ENCODE measurements around the gene ERBB4.

The ERBB4 gene

DNA sequence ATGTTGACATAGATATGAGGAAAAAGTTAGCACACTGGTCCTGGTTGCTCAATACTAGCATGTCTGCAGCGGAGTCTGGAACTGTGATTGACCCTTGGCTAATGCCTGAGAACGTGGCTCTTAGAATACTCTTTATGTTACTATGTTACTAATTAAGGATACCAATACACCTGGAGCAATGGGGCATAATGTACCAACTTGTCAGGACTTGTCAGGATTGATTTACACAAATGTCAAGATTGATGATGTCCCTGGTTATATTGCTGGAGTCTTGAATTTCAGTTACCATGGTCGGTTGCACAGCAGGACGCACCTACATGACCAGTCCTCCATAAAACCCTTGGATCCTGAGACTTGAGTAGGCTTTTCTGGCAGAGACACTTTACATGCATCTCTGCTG is 1171.3 kb downstream of the ERBB4 start:
- Mint-ChIP-seq H3K4me3 (no peak overlapping the region), H3K27me3 (no peaks in the 10 kb centered on the region), H3K36me3 (ENCODE audit: low read depth) (no peaks in the 10 kb centered on the region), H3K27ac (no peak overlapping the region), H3K4me1 (ENCODE audit: low read depth) (no peaks in the 10 kb centered on the region), H3K9me3 (no peaks in the 10 kb centered on the region)
- no peak for DNase-seq

- Mint-ChIP-seq H3K27me3 (no peaks in the 10 kb centered on the region), H3K4me3 (no peak overlapping the region), H3K36me3 (ENCODE audit: low read depth) (no peaks in the 10 kb centered on the region), H3K4me1 (ENCODE audit: low read depth) (no peaks in the 10 kb centered on the region), H3K9me3 (no peaks in the 10 kb centered on the region), H3K27ac (no peak overlapping the region)
- DNase-seq, result no peak
Observed at GRCh38 chr2:211364911-211365310, 1173.7 kb downstream of the ERBB4 start.

DNA sequence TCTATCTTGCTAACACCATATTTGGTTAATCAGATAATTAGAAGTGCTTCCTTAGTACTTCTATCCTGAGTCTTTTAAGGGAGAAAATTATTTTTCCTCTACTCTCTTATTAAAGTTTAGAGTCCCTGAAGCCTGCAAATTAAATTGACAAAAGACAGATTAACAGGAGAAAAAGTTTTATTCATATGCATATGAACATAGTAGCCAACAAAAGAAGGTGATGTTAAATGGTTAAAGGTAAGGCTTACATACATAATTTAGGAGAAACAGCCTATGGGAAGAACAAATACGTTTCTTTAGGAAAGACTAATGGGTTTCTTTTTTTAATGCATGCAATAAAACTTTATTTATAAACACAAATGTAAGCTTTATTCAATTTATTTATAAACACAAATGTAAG is 1177.2 kb downstream of the ERBB4 start:
- no peaks in the 10 kb centered on the region for H3K9me3 Mint-ChIP-seq
- no peaks in the 10 kb centered on the region for H3K27me3 Mint-ChIP-seq
- no peak overlapping the region for H3K27ac Mint-ChIP-seq
- no peak overlapping the region for H3K4me3 Mint-ChIP-seq
- no peaks in the 10 kb centered on the region for H3K36me3 Mint-ChIP-seq (ENCODE audit: low read depth)
- DNase-seq, result no peak
- no peaks in the 10 kb centered on the region for H3K4me1 Mint-ChIP-seq (ENCODE audit: low read depth)

DNA sequence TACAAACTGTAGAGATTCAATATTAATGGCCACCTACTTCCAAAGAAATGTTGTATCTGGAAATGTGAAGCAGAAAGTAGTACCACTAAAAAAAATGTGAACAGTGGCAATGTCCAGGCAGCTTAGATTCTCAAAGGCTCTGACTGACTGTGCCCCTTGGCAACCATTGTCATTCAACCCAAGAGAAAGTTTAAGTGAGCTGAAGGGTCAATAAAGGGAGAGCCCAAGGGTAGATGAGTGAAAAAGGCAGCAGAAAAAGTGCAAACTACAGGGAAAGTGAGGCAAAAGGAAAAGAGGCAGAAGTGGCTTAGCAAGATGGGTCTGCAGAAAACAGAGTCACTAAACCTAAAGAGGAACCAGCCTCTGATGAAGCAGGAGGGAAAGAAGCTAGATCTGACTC is 1179.3 kb downstream of the ERBB4 start:
- Mint-ChIP-seq H3K36me3 (ENCODE audit: low read depth) (no peaks in the 10 kb centered on the region), H3K4me1 (ENCODE audit: low read depth) (no peaks in the 10 kb centered on the region), H3K4me3 (no peak overlapping the region), H3K9me3 (no peaks in the 10 kb centered on the region), H3K27me3 (no peaks in the 10 kb centered on the region), H3K27ac (no peak overlapping the region)
- no peak for DNase-seq

- Mint-ChIP-seq H3K36me3 (ENCODE audit: low read depth) (no peaks in the 10 kb centered on the region), H3K4me3 (no peak overlapping the region)
- no peak for DNase-seq
Observed at GRCh38 chr2:211358504-211358903, 1180.1 kb downstream of the ERBB4 start.

GRCh38 chr2:211354481-211354880 is 1184.1 kb downstream of the ERBB4 start:
- Mint-ChIP-seq H3K27me3 (no peaks in the 10 kb centered on the region), H3K4me1 (ENCODE audit: low read depth) (no peaks in the 10 kb centered on the region)

More at GRCh38 chr2:211358504-211358903, 1180.1 kb downstream of the ERBB4 start:
- Mint-ChIP-seq H3K27ac (no peak overlapping the region), H3K9me3 (no peaks in the 10 kb centered on the region), H3K27me3 (no peaks in the 10 kb centered on the region), H3K4me1 (ENCODE audit: low read depth) (no peaks in the 10 kb centered on the region)

GRCh38 chr2:211351987-211352386 is 1186.6 kb downstream of the ERBB4 start:
- Mint-ChIP-seq H3K4me1 (ENCODE audit: low read depth) (no peaks in the 10 kb centered on the region), H3K27ac (no peak overlapping the region), H3K4me3 (no peak overlapping the region), H3K27me3 (no peaks in the 10 kb centered on the region), H3K36me3 (ENCODE audit: low read depth) (no peaks in the 10 kb centered on the region), H3K9me3 (no peaks in the 10 kb centered on the region)
- no peak for DNase-seq

More at GRCh38 chr2:211354481-211354880, 1184.1 kb downstream of the ERBB4 start:
- no peak for DNase-seq
- Mint-ChIP-seq H3K4me3 (no peak overlapping the region), H3K36me3 (ENCODE audit: low read depth) (no peaks in the 10 kb centered on the region), H3K9me3 (no peaks in the 10 kb centered on the region), H3K27ac (no peak overlapping the region)

DNA sequence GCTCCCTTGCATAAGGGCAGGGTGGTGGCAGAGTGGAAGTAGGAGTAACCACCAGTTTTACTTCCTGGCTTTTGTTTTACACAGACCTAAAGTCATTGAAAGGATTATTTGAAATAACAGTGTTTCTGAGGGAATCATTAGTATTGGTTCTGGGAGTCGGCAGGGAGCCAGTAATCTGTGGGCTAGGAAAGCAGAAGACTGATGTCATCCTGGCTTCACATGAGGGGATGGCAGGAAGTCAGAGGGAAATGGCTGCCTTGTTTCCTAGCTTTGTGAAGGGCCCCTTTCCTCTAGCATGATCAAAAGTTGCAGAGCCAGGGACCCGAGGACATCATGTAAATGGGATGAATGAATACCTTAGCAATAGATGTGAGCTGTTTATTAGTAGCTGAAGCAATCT is 1189.6 kb downstream of the ERBB4 start:
- DNase-seq, result no peak
- Mint-ChIP-seq H3K27me3 (no peaks in the 10 kb centered on the region), H3K4me1 (ENCODE audit: low read depth) (no peaks in the 10 kb centered on the region), H3K4me3 (no peak overlapping the region), H3K9me3 (no peaks in the 10 kb centered on the region), H3K27ac (no peak overlapping the region), H3K36me3 (ENCODE audit: low read depth) (no peaks in the 10 kb centered on the region)

GRCh38 chr2:211347328-211347727 is 1191.3 kb downstream of the ERBB4 start:
- H3K4me3 Mint-ChIP-seq, result no peak overlapping the region
- no peaks in the 10 kb centered on the region for H3K4me1 Mint-ChIP-seq (ENCODE audit: low read depth)
- DNase-seq, result no peak
- no peaks in the 10 kb centered on the region for H3K36me3 Mint-ChIP-seq (ENCODE audit: low read depth)
- H3K9me3 Mint-ChIP-seq, result no peaks in the 10 kb centered on the region
- H3K27ac Mint-ChIP-seq, result no peak overlapping the region
- no peaks in the 10 kb centered on the region for H3K27me3 Mint-ChIP-seq

DNA sequence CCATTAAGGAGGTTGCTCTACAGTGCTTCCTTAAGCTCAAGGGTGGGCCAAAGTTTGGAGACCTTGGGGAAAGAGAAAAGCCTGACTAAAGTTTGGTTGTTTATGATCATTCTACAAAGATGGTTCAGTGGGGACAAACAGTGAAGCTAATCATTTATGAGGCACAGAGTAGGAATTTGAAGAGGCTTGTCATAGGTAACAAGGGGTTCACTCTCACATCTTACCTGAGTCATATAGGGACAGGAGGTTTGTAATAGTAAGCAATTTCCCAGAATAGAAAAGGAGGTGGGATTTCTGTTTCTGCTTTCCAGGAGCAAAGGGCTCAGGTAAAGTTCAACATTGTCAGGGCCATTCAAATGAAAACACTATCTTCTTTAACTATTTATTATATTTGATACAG is 1194.3 kb downstream of the ERBB4 start:
- no peak overlapping the region for H3K4me3 Mint-ChIP-seq
- no peaks in the 10 kb centered on the region for H3K9me3 Mint-ChIP-seq

DNA sequence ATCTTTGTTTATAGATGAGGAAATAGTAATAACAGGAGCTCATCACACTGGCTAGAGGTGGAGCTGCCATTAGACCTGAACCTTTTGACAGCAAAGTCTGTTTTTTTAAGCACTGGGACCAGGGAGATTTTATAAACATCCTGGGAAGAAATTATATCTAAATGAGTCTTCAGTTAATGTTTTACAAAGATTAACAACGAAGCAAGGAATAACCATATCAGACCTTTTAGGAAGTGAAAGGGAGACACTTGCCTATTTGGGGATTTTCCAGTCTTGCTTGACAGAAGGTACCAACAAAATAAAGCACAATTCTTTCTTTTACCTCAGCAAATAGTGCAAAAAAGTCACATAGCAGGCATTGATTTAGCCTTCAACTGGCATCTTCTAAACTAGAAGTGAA is 1205.2 kb downstream of the ERBB4 start:
- H3K36me3 Mint-ChIP-seq (ENCODE audit: low read depth), result no peaks in the 10 kb centered on the region
- H3K27me3 Mint-ChIP-seq, result no peaks in the 10 kb centered on the region
- H3K4me1 Mint-ChIP-seq (ENCODE audit: low read depth), result no peaks in the 10 kb centered on the region
- DNase-seq, result no peak
- H3K27ac Mint-ChIP-seq, result no peak overlapping the region
- peaks cover 3% of the 10 kb centered on the region for H3K9me3 Mint-ChIP-seq
- no peak overlapping the region for H3K4me3 Mint-ChIP-seq

More for the DNA sequence above, 1194.3 kb downstream of the ERBB4 start:
- Mint-ChIP-seq H3K4me1 (ENCODE audit: low read depth) (no peaks in the 10 kb centered on the region), H3K27me3 (no peaks in the 10 kb centered on the region), H3K27ac (no peak overlapping the region), H3K36me3 (ENCODE audit: low read depth) (no peaks in the 10 kb centered on the region)
- no peak for DNase-seq

- Mint-ChIP-seq H3K27ac (no peak overlapping the region), H3K4me3 (no peak overlapping the region), H3K4me1 (ENCODE audit: low read depth) (no peaks in the 10 kb centered on the region), H3K27me3 (no peaks in the 10 kb centered on the region), H3K9me3 (peaks cover 2% of the 10 kb centered on the region), H3K36me3 (ENCODE audit: low read depth) (no peaks in the 10 kb centered on the region)
- DNase-seq, result no peak
Observed at GRCh38 chr2:211331736-211332135, 1206.9 kb downstream of the ERBB4 start.

GRCh38 chr2:211329882-211330281 is 1208.7 kb downstream of the ERBB4 start:
- Mint-ChIP-seq H3K4me1 (ENCODE audit: low read depth) (no peaks in the 10 kb centered on the region), H3K4me3 (no peak overlapping the region), H3K27ac (no peak overlapping the region), H3K27me3 (no peaks in the 10 kb centered on the region), H3K9me3 (peaks cover 2% of the 10 kb centered on the region), H3K36me3 (ENCODE audit: low read depth) (no peaks in the 10 kb centered on the region)
- DNase-seq, result no peak

DNA sequence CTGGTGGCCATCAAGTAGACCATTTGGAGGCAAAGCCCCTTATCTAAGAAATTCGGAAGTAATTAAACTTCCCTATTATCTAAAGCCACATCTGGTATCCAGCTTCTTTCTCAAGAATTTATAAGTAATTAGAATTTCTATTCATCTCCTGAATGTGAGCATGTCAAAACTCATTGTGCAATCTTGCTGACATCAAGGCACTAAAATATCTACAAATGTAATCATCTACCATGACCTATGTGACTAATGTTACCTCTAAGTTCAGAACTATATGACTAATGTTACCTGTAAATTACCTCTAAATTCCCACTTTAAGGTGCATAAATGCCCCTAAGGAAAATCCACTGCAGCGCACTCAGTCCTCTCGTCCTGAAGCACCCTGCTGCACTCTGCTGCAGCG is 1209.2 kb downstream of the ERBB4 start:
- Mint-ChIP-seq H3K9me3 (peaks cover 2% of the 10 kb centered on the region), H3K27ac (no peak overlapping the region), H3K4me3 (no peak overlapping the region), H3K27me3 (no peaks in the 10 kb centered on the region), H3K4me1 (ENCODE audit: low read depth) (no peaks in the 10 kb centered on the region), H3K36me3 (ENCODE audit: low read depth) (no peaks in the 10 kb centered on the region)
- no peak for DNase-seq

- Mint-ChIP-seq H3K9me3 (peaks cover 2% of the 10 kb centered on the region), H3K27ac (no peak overlapping the region), H3K27me3 (no peaks in the 10 kb centered on the region), H3K4me3 (no peak overlapping the region), H3K36me3 (ENCODE audit: low read depth) (no peaks in the 10 kb centered on the region), H3K4me1 (ENCODE audit: low read depth) (no peaks in the 10 kb centered on the region)
- no peak for DNase-seq
Observed at GRCh38 chr2:211328126-211328525, 1210.5 kb downstream of the ERBB4 start.

Measured in activated T-cell treated with anti-CD3 and anti-CD28 coated beads, Interleukin-2, amount 50 U/mL, for 24 hours (primary cell).